ENCODE data around the gene SLC7A7. TPM values are rescaled to one million over a fixed set of nuclear protein-coding genes. Genes with fewer than 3 reads are reported as not detected.
"Not testable (repeated sequence)": the region's sequence is repeated elsewhere in the genome, so short reads cannot be mapped to it uniquely, and the experiment has no call there.

Gene SLC7A7
- total RNA-seq, 1 experiment from 2014 or later, result 5.9 TPM

DNA sequence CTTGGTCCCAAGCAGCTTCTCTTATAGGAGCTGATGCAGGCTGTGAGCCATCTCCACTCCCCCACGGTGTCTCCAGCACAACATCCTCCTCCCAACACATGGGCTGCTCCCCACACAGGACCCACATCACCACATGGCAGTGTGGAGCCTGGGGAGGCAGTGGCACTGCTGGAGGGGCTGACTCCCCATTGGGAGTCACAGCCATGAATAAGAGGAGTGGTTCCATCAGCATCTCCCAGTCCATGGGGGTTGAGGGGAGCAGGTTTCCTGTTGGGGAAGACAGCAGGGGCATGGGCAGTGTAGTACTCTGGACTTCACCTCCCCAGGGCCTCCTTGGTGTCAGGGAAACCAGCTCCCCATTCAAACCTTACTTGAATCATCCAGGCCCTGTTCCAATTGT lies 89.2 kb downstream of the SLC7A7 start:
- Histone ChIP-seq H2AFZ (no peak overlapping the region), H3K27me3 (ENCODE audit: insufficient read depth, low read depth) (no peaks in the 10 kb centered on the region), H3K4me1 (replicated peaks; ENCODE audit: insufficient read depth) (no peaks in the 10 kb centered on the region), H3K4me2 (no peak overlapping the region), H3K4me3 (no peak overlapping the region), H3F3A (ENCODE audit: insufficient read depth, low read depth) (no peaks in the 10 kb centered on the region), H3K9me2 (ENCODE audit: insufficient read depth) (no peaks in the 10 kb centered on the region), H3K79me2 (ENCODE audit: low read depth) (no peaks in the 10 kb centered on the region), H3K9me3 (ENCODE audit: insufficient read depth, low read depth) (no peaks in the 10 kb centered on the region), H3K27ac (no peak overlapping the region), H4K20me1 (ENCODE audit: insufficient read depth) (no peaks in the 10 kb centered on the region), H3K36me3 (ENCODE audit: low read depth) (no peaks in the 10 kb centered on the region)
- no peak for DNase-seq
- BruUV-seq (replicated peaks), result no TSS peak
- no peak for TF ChIP-seq EZH2 (IDR thresholded peaks at IDR 0.05; ENCODE audit: low read depth)
- no peak for TF ChIP-seq CTCF (conservative IDR thresholded peaks at IDR 0.05)
- ChIA-PET CTCF (no interaction called here), POLR2A (ENCODE audit: unreplicated experiment) (no interaction called here)
- intact Hi-C loops (cut with micrococcal nuclease; ENCODE audit: unreplicated experiment), result no loop called here

DNA sequence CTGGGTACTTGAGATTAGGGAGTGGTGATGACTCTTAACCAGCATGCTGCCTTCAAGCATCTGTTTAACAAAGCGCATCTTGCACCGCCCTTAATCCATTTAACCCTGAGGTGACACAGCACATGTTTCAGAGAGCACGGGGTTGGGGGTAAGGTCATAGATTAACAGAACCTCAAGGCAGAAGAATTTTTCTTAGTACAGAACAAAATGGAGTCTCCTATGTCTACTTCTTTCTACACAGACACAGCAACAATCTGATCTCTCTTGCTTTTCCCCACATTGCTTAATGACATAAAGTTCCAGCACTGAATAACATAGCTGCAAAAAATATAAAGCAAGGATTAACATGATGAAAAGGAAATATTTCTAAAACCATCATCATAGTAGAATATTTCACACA lies 89.9 kb downstream of the SLC7A7 start:
- H3K4me2 ChIP-seq; H3K79me2 ChIP-seq (ENCODE audit: low read depth); H3K27me3 ChIP-seq (ENCODE audit: insufficient read depth, low read depth); DNase-seq; BruUV-seq (replicated peaks); H4K20me1 ChIP-seq (ENCODE audit: insufficient read depth); H3K27ac ChIP-seq; H3K9me3 ChIP-seq (ENCODE audit: insufficient read depth, low read depth); H2AFZ ChIP-seq; H3K9me2 ChIP-seq (ENCODE audit: insufficient read depth); intact Hi-C loops (cut with micrococcal nuclease; ENCODE audit: unreplicated experiment); H3K4me1 ChIP-seq (replicated peaks; ENCODE audit: insufficient read depth); H3K36me3 ChIP-seq (ENCODE audit: low read depth); CTCF ChIA-PET; H3F3A ChIP-seq (ENCODE audit: insufficient read depth, low read depth); POLR2A ChIA-PET (ENCODE audit: unreplicated experiment); H3K4me3 ChIP-seq: not testable (repeated sequence)

GRCh38 chr14:22724847-22725246 lies 90.4 kb downstream of the SLC7A7 start:
- H2AFZ ChIP-seq; H3K4me1 ChIP-seq (replicated peaks; ENCODE audit: insufficient read depth); H3K36me3 ChIP-seq (ENCODE audit: low read depth); H3K4me3 ChIP-seq; H3F3A ChIP-seq (ENCODE audit: insufficient read depth, low read depth); H3K79me2 ChIP-seq (ENCODE audit: low read depth); H3K4me2 ChIP-seq; intact Hi-C loops (cut with micrococcal nuclease; ENCODE audit: unreplicated experiment); DNase-seq; H3K27me3 ChIP-seq (ENCODE audit: insufficient read depth, low read depth); H3K9me2 ChIP-seq (ENCODE audit: insufficient read depth); H4K20me1 ChIP-seq (ENCODE audit: insufficient read depth); H3K9me3 ChIP-seq (ENCODE audit: insufficient read depth, low read depth); POLR2A ChIA-PET (ENCODE audit: unreplicated experiment); H3K27ac ChIP-seq; BruUV-seq (replicated peaks); CTCF ChIA-PET: not testable (repeated sequence)

- Histone ChIP-seq H3F3A (ENCODE audit: insufficient read depth, low read depth) (no peaks in the 10 kb centered on the region), H3K27me3 (ENCODE audit: insufficient read depth, low read depth) (no peaks in the 10 kb centered on the region), H3K79me2 (ENCODE audit: low read depth) (no peaks in the 10 kb centered on the region), H4K20me1 (ENCODE audit: insufficient read depth) (no peaks in the 10 kb centered on the region), H3K4me2 (no peak overlapping the region), H2AFZ (no peak overlapping the region), H3K36me3 (ENCODE audit: low read depth) (no peaks in the 10 kb centered on the region), H3K27ac (no peak overlapping the region), H3K9me3 (ENCODE audit: insufficient read depth, low read depth) (no peaks in the 10 kb centered on the region), H3K9me2 (ENCODE audit: insufficient read depth) (no peaks in the 10 kb centered on the region), H3K4me1 (replicated peaks; ENCODE audit: insufficient read depth) (no peaks in the 10 kb centered on the region), H3K4me3 (no peak overlapping the region)
- no peak for DNase-seq
- TF ChIP-seq EZH2 (IDR thresholded peaks at IDR 0.05; ENCODE audit: low read depth), result no peak
- no peak for TF ChIP-seq CTCF (conservative IDR thresholded peaks at IDR 0.05)
- CTCF ChIA-PET, result no interaction called here
- intact Hi-C loops (cut with micrococcal nuclease; ENCODE audit: unreplicated experiment), result no loop called here
- BruUV-seq (replicated peaks), result no TSS peak
- POLR2A ChIA-PET (ENCODE audit: unreplicated experiment), result no interaction called here
Observed at GRCh38 chr14:22723815-22724214, 91.4 kb downstream of the SLC7A7 start.

Other genes starting within 250 kb of the SLC7A7 start
- gene DAD1, start 226.2 kb downstream of the SLC7A7 start, total RNA-seq (2021), result 129 and 155 TPM in 2 replicates
- gene ABHD4, start 217.1 kb downstream of the SLC7A7 start, total RNA-seq (2021), result 62.1 and 83.2 TPM in 2 replicates
- 0.11 TPM in 1 of 2 replicates, not detected in the other for gene OR6J1, start 171.1 kb downstream of the SLC7A7 start, total RNA-seq (2021)
- 65.2 and 70.9 TPM in 2 replicates for gene OXA1L, start 48.7 kb downstream of the SLC7A7 start, total RNA-seq (2021)
- gene MRPL52, start 14.5 kb upstream of the SLC7A7 start, total RNA-seq (2021), result 76.7 and 84.8 TPM in 2 replicates
- 22.4 and 34.8 TPM in 2 replicates for gene MMP14, start 21.1 kb upstream of the SLC7A7 start, total RNA-seq (2021)
- gene LRP10, start 56.3 kb upstream of the SLC7A7 start, total RNA-seq (2021), result 59.0 and 61.6 TPM in 2 replicates
- gene REM2, start 67.8 kb upstream of the SLC7A7 start, total RNA-seq (2021), result 0.50 and 0.98 TPM in 2 replicates
- 68.7 and 76.5 TPM in 2 replicates for gene RBM23, start 103.7 kb upstream of the SLC7A7 start, total RNA-seq (2021)
- 58.6 and 73.2 TPM in 2 replicates for gene PRMT5, start 113.9 kb upstream of the SLC7A7 start, total RNA-seq (2021)
- gene HAUS4, start 141.7 kb upstream of the SLC7A7 start, total RNA-seq (2021), result 23.1 and 36.0 TPM in 2 replicates
- gene AJUBA, start 167.1 kb upstream of the SLC7A7 start, total RNA-seq (2021), result 37.4 and 42.6 TPM in 2 replicates
- 13.3 and 13.9 TPM in 2 replicates for gene C14orf93, start 194.7 kb upstream of the SLC7A7 start, total RNA-seq (2021)
- gene PSMB5, start 219.5 kb upstream of the SLC7A7 start, total RNA-seq (2021), result 122 and 146 TPM in 2 replicates
- gene PSMB11, start 226.8 kb upstream of the SLC7A7 start, total RNA-seq (2021), result not detected in 2 replicates
- 16.4 and 18.8 TPM in 2 replicates for gene CDH24, start 242.1 kb upstream of the SLC7A7 start, total RNA-seq (2021)

Measured in PC-9 (cell line).